Panc1 (cell line): ENCODE data around the gene HOXB2. TPM values are rescaled to one million over a fixed set of nuclear protein-coding genes. Genes with fewer than 3 reads are reported as not detected.

ENCODE experiments used
- ATAC-seq: fragments of 200-7000 bp; cut with Tn5 transposase; 2 replicates; pipeline ENCODE4 v1.9.1; 2020; ENCODE audit warnings: mild to moderate bottlenecking, moderate library complexity
- BruUV-seq: library from RNA; stranded (reverse); fragments of 400-500 nt; replicated peaks from 2 replicates; lab custom pipeline; 2021; lab: Mats Ljungman, UMichigan
- CTCF ChIA-PET: fragments of 300-600 bp; sonication (Branson Sonifier 250); formaldehyde crosslinking; loops from one replicate; lab custom pipeline; 2022; ENCODE audit warnings: antibody characterized with exemption; lab: Charles Lee
- POLR2A ChIA-PET: fragments of 300-600 bp; sonication (Branson Sonifier 250); formaldehyde crosslinking; loops from one replicate; lab custom pipeline; 2022; ENCODE audit warnings: antibody characterized with exemption; lab: Charles Lee
- DNase-seq: peaks from one replicate; pipeline ENCODE4 v3.0.0-alpha.2; 2010; ENCODE audit warnings: low read depth, low spot score
- H3K27ac ChIP-seq: 2 replicates; pipeline ENCODE4 v1.5.1; 2011; ENCODE audit warnings: mild to moderate bottlenecking, low read length, inconsistent platforms
- H3K27me3 ChIP-seq: fragments of 200-500 bp; sonication (Bioruptor generic); 2 replicates; pipeline ENCODE4 v1.6.0; 2014; ENCODE audit warnings: low read length, inconsistent platforms; ENCODE audit not compliant: control insufficient read depth, insufficient read depth
- H3K36me3 ChIP-seq: fragments of 200-500 bp; sonication (Bioruptor generic); 2 replicates; pipeline ENCODE4 v1.5.1; 2014; ENCODE audit warnings: inconsistent platforms, mild to moderate bottlenecking, low read length, moderate library complexity; ENCODE audit not compliant: control insufficient read depth, insufficient read depth
- H3K4me1 ChIP-seq: 2 replicates; pipeline ENCODE4 v1.5.1; 2011; ENCODE audit warnings: inconsistent platforms, mild to moderate bottlenecking, low read length, moderate library complexity; ENCODE audit not compliant: control insufficient read depth, insufficient read depth
- H3K4me3 ChIP-seq, 2 experiments: 2 replicates each; pipeline ENCODE4 v1.5.1; 2011 to 2012; ENCODE audit warnings: low read depth in 2 of 2, low read length in 2 of 2, mild to moderate bottlenecking in 2 of 2, inconsistent platforms in 1 of 2, moderate library complexity in 1 of 2
- H3K9me3 ChIP-seq: fragments of 200-500 bp; sonication (Bioruptor generic); 2 replicates; pipeline ENCODE4 v1.5.1; 2014; ENCODE audit warnings: low read depth, mild to moderate bottlenecking, inconsistent platforms, low read length, moderate library complexity; ENCODE audit not compliant: control insufficient read depth, insufficient read depth
- POLR2AphosphoS5 ChIP-seq: IDR thresholded peaks from 2 replicates; pipeline ENCODE4 v1.6.1; 2012; ENCODE audit warnings: mild to moderate bottlenecking, low read depth, low read length, moderate library complexity
- SIN3A ChIP-seq: IDR thresholded peaks from 2 replicates; pipeline ENCODE4 v1.6.1; 2012; ENCODE audit warnings: low read depth, mild to moderate bottlenecking, low read length, moderate library complexity, borderline replicate concordance; ENCODE audit not compliant: insufficient read depth
- TCF7L2 ChIP-seq: IDR thresholded peaks from 2 replicates; pipeline ENCODE4 v1.6.1; 2011; ENCODE audit warnings: mild to moderate bottlenecking, low read depth, low read length, inconsistent platforms
- in situ Hi-C: cut with HindIII; loops from 2 replicates; pipeline ENCODE4 v1.10.0; 2016; ENCODE audit warnings: low sequenced_read_pairs, low pct_unique_long_range_greater_than_20kb
- intact Hi-C: fragments of 100-400 bp; cut with micrococcal nuclease; formaldehyde crosslinking; loops from one replicate; pipeline ENCODE4 v1.10.0; 2022; ENCODE audit not compliant: unreplicated experiment
- total RNA-seq: library from RNA; stranded (reverse); gene quantifications from one replicate; pipeline ENCODE4 v1.2.1, GENCODE V29; 2021; ENCODE audit not compliant: unreplicated experiment
- TF ChIP-seq, protein P1 (sequence below), 2 experiments: IDR thresholded peaks; 2 replicates each; pipeline ENCODE4 v1.6.1; 2011 to 2012; ENCODE audit warnings: low read depth in 2 of 2, control low read depth in 1 of 2, low read length in 1 of 2, mild to moderate bottlenecking in 1 of 2, moderate library complexity in 1 of 2; ENCODE audit not compliant: insufficient read depth in 1 of 2
- TF ChIP-seq, protein P2 (sequence below): fragments of 450-650 bp; IDR thresholded peaks from 2 replicates; pipeline ENCODE4 v1.5.1; 2017; ENCODE audit warnings: mild to moderate bottlenecking

The HOXB2 gene
- total RNA-seq, 1 experiment from 2014 or later = 70.1 TPM

GRCh38 chr17:48505788-48506187 lies 39.1 kb downstream of the HOXB2 start:
- no peak for DNase-seq
- ATAC-seq = peak; percentile 78; the same call in 1 of the 2 replicates
- Histone ChIP-seq H3K36me3 (no peaks in the 10 kb centered on the region), H3K27me3 (no peaks in the 10 kb centered on the region), H3K27ac (no peak overlapping the region), H3K4me3 (no peak overlapping the region), H3K4me1 (peaks cover 4% of the 10 kb centered on the region; the same call in 1 of the 2 replicates), H3K9me3 (no peaks in the 10 kb centered on the region)
- TF ChIP-seq, protein P1, sequence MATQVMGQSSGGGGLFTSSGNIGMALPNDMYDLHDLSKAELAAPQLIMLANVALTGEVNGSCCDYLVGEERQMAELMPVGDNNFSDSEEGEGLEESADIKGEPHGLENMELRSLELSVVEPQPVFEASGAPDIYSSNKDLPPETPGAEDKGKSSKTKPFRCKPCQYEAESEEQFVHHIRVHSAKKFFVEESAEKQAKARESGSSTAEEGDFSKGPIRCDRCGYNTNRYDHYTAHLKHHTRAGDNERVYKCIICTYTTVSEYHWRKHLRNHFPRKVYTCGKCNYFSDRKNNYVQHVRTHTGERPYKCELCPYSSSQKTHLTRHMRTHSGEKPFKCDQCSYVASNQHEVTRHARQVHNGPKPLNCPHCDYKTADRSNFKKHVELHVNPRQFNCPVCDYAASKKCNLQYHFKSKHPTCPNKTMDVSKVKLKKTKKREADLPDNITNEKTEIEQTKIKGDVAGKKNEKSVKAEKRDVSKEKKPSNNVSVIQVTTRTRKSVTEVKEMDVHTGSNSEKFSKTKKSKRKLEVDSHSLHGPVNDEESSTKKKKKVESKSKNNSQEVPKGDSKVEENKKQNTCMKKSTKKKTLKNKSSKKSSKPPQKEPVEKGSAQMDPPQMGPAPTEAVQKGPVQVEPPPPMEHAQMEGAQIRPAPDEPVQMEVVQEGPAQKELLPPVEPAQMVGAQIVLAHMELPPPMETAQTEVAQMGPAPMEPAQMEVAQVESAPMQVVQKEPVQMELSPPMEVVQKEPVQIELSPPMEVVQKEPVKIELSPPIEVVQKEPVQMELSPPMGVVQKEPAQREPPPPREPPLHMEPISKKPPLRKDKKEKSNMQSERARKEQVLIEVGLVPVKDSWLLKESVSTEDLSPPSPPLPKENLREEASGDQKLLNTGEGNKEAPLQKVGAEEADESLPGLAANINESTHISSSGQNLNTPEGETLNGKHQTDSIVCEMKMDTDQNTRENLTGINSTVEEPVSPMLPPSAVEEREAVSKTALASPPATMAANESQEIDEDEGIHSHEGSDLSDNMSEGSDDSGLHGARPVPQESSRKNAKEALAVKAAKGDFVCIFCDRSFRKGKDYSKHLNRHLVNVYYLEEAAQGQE (IDR thresholded peaks at IDR 0.05; ENCODE audit: insufficient read depth in 1 of 2, low read depth in 2 of 2, low read length in 1 of 2) = no peak
- no peak for TF ChIP-seq POLR2AphosphoS5
- TF ChIP-seq TCF7L2 = no peak
- TF ChIP-seq, protein P2, sequence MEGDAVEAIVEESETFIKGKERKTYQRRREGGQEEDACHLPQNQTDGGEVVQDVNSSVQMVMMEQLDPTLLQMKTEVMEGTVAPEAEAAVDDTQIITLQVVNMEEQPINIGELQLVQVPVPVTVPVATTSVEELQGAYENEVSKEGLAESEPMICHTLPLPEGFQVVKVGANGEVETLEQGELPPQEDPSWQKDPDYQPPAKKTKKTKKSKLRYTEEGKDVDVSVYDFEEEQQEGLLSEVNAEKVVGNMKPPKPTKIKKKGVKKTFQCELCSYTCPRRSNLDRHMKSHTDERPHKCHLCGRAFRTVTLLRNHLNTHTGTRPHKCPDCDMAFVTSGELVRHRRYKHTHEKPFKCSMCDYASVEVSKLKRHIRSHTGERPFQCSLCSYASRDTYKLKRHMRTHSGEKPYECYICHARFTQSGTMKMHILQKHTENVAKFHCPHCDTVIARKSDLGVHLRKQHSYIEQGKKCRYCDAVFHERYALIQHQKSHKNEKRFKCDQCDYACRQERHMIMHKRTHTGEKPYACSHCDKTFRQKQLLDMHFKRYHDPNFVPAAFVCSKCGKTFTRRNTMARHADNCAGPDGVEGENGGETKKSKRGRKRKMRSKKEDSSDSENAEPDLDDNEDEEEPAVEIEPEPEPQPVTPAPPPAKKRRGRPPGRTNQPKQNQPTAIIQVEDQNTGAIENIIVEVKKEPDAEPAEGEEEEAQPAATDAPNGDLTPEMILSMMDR = no peak
- no peak for TF ChIP-seq SIN3A
- in situ Hi-C loops = no loop called here
- intact Hi-C loops = no loop called here
- BruUV-seq = no TSS peak
- ChIA-PET POLR2A (no interaction called here), CTCF (no interaction called here)

- TF ChIP-seq, protein P2 = no peak
- TF ChIP-seq POLR2AphosphoS5 (no peak), SIN3A (no peak), TCF7L2 (no peak)
- TF ChIP-seq, protein P1 (IDR thresholded peaks at IDR 0.05; ENCODE audit: insufficient read depth in 1 of 2, low read depth in 2 of 2, low read length in 1 of 2) = no peak
- H3K4me1 ChIP-seq = peaks cover 8% of the 10 kb centered on the region; the same call in 1 of the 2 replicates
- ATAC-seq = no peak
- no peaks in the 10 kb centered on the region for H3K27me3 ChIP-seq
- no peaks in the 10 kb centered on the region for H3K9me3 ChIP-seq
- no peaks in the 10 kb centered on the region for H3K36me3 ChIP-seq
- in situ Hi-C loops (no loop called here), intact Hi-C loops (no loop called here)
- BruUV-seq = no TSS peak
- ChIA-PET POLR2A (no interaction called here), CTCF (no interaction called here)
- H3K4me3 ChIP-seq = no peak overlapping the region
- no peak for DNase-seq
- no peak overlapping the region for H3K27ac ChIP-seq
Observed at GRCh38 chr17:48504953-48505352, 40.0 kb downstream of the HOXB2 start.
